IMR-90 (cell line): ENCODE measurements around the gene OR2V2.
"Not testable (repeated sequence)": the region's sequence is repeated elsewhere in the genome, so short reads cannot be mapped to it uniquely, and the experiment has no call there.

Experiments used
- BHLHE40 ChIP-seq: fragments of 150-350 bp; IDR thresholded peaks from 2 replicates; pipeline ENCODE4 v1.6.1; 2016; ENCODE audit warnings: mild to moderate bottlenecking, low read depth, low read length
- CEBPB ChIP-seq: IDR thresholded peaks from 2 replicates; pipeline ENCODE4 v1.6.1; 2012; ENCODE audit warnings: low read depth, low read length, improper control_type of control experiment
- FOS ChIP-seq: fragments of 150-350 bp; IDR thresholded peaks from 2 replicates; pipeline ENCODE4 v1.6.1; 2016; ENCODE audit warnings: low read depth, low read length
- MAFK ChIP-seq: IDR thresholded peaks from 2 replicates; pipeline ENCODE4 v1.6.1; 2012; ENCODE audit warnings: low read depth, low read length, improper control_type of control experiment
- MAZ ChIP-seq: IDR thresholded peaks from 2 replicates; pipeline ENCODE4 v1.6.1; 2012; ENCODE audit warnings: low read depth, mild to moderate bottlenecking, low read length, improper control_type of control experiment, moderate library complexity, borderline replicate concordance
- MXI1 ChIP-seq: IDR thresholded peaks from 2 replicates; pipeline ENCODE4 v1.6.1; 2012; ENCODE audit warnings: low read depth, mild to moderate bottlenecking, low read length, moderate library complexity, borderline replicate concordance
- POLR2A ChIP-seq: IDR thresholded peaks from 2 replicates; pipeline ENCODE4 v1.6.1; 2012; ENCODE audit warnings: mild to moderate bottlenecking, low read depth, low read length
- RAD21 ChIP-seq: IDR thresholded peaks from 2 replicates; pipeline ENCODE4 v1.6.1; 2012; ENCODE audit warnings: low read length, improper control_type of control experiment
- RCOR1 ChIP-seq: IDR thresholded peaks from 2 replicates; pipeline ENCODE4 v1.6.1; 2012; ENCODE audit warnings: mild to moderate bottlenecking, low read length, improper control_type of control experiment; ENCODE audit not compliant: insufficient replicate concordance
- RFX5 ChIP-seq: IDR thresholded peaks from 2 replicates; pipeline ENCODE4 v1.8.0; 2012; ENCODE audit warnings: low read depth, mild to moderate bottlenecking, low read length, moderate library complexity
- SMC3 ChIP-seq: fragments of 150-350 bp; IDR thresholded peaks from 2 replicates; pipeline ENCODE4 v1.6.1; 2016; ENCODE audit warnings: low read depth, mild to moderate bottlenecking, antibody characterized with exemption, low read length, moderate library complexity
- TF ChIP-seq, protein P1 (sequence below): conservative IDR thresholded peaks from 2 replicates; pipeline ENCODE4 v1.5.1; 2012; ENCODE audit warnings: mild to moderate bottlenecking, low read depth, low read length, improper control_type of control experiment
- TF ChIP-seq, protein P2 (sequence below): fragments of 150-350 bp; IDR thresholded peaks from 2 replicates; pipeline ENCODE4 v1.6.1; 2016; ENCODE audit warnings: low read depth, mild to moderate bottlenecking, low read length, moderate library complexity, borderline replicate concordance

DNA sequence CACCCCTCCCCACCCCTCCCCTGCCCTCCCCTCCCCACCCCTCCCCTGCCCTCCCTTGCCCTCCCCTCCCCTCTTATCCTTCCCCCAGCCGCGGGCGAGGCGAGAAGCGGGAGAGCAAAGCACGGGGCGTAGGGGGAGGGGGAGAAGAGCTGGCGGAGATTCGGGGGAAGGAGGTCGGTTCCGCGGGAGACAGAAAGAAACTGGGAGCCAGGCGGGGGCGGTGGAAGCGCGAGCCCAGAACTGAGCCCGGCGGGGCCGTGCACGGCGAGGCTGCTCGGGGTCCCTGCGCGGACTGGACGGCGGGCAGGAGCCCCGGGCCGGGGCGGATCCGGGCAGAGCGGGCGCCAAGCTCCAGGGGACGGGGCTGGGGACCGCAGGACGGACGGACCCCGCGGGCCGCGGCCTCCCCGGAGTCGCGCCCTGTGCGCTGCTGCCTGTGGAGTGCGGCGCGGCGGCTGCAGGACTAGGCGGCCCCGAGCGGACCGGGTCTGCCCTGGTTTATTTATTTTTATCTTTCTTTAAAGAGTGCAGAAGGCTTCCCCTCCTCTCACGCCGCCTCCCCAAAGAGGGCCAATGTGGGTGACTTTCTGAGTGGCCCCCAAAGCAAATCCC, 46.2 kb upstream of the OR2V2 start:
- TF ChIP-seq, protein P1, sequence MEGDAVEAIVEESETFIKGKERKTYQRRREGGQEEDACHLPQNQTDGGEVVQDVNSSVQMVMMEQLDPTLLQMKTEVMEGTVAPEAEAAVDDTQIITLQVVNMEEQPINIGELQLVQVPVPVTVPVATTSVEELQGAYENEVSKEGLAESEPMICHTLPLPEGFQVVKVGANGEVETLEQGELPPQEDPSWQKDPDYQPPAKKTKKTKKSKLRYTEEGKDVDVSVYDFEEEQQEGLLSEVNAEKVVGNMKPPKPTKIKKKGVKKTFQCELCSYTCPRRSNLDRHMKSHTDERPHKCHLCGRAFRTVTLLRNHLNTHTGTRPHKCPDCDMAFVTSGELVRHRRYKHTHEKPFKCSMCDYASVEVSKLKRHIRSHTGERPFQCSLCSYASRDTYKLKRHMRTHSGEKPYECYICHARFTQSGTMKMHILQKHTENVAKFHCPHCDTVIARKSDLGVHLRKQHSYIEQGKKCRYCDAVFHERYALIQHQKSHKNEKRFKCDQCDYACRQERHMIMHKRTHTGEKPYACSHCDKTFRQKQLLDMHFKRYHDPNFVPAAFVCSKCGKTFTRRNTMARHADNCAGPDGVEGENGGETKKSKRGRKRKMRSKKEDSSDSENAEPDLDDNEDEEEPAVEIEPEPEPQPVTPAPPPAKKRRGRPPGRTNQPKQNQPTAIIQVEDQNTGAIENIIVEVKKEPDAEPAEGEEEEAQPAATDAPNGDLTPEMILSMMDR = not testable (repeated sequence)
- not testable (repeated sequence) for TF ChIP-seq POLR2A, RCOR1, MAFK, RFX5, MAZ, RAD21, BHLHE40, SMC3, FOS, CEBPB, MXI1
- TF ChIP-seq, protein P2, sequence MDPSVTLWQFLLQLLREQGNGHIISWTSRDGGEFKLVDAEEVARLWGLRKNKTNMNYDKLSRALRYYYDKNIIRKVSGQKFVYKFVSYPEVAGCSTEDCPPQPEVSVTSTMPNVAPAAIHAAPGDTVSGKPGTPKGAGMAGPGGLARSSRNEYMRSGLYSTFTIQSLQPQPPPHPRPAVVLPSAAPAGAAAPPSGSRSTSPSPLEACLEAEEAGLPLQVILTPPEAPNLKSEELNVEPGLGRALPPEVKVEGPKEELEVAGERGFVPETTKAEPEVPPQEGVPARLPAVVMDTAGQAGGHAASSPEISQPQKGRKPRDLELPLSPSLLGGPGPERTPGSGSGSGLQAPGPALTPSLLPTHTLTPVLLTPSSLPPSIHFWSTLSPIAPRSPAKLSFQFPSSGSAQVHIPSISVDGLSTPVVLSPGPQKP = not testable (repeated sequence)
